NCI-H2227 treated with DMSO at 0.1 percent for 48 hours (cell line): ENCODE results near the gene TMEM115.
A peak's percentile ranks its signal among the peaks of the same experiment; 100 is the strongest.

Experiments
- DNase-seq: peaks from one replicate; lab custom pipeline; 2025; lab: John Stamatoyannopoulos, UW

The TMEM115 gene

GRCh38 chr3:50378024-50378423 lies 18.7 kb upstream of the TMEM115 start:
- no peak for DNase-seq

- no peak for DNase-seq
Observed at GRCh38 chr3:50375258-50375931, 16.1 kb upstream of the TMEM115 start.

- DNase-seq: no peak
Observed at GRCh38 chr3:50374363-50375257, 15.3 kb upstream of the TMEM115 start.

GRCh38 chr3:50373146-50374051 lies 14.1 kb upstream of the TMEM115 start:
- no peak for DNase-seq

GRCh38 chr3:50372349-50372748 lies 13.0 kb upstream of the TMEM115 start:
- DNase-seq: peak; percentile 9

GRCh38 chr3:50371133-50371685 lies 11.9 kb upstream of the TMEM115 start:
- no peak for DNase-seq

GRCh38 chr3:50370594-50370993 lies 11.3 kb upstream of the TMEM115 start:
- DNase-seq: no peak

- DNase-seq: no peak
Observed at GRCh38 chr3:50369012-50369670, 9.8 kb upstream of the TMEM115 start.

- no peak for DNase-seq
Observed at GRCh38 chr3:50365842-50366220, 6.5 kb upstream of the TMEM115 start.

- DNase-seq: peak; percentile 72
Observed at GRCh38 chr3:50365080-50365841, 5.9 kb upstream of the TMEM115 start.

GRCh38 chr3:50364573-50365079 lies 5.3 kb upstream of the TMEM115 start:
- DNase-seq: no peak

GRCh38 chr3:50359760-50360110 lies 414 bp upstream of the TMEM115 start:
- DNase-seq: no peak

- no peak for DNase-seq
Observed at GRCh38 chr3:50358355-50358910, 888 bp downstream of the TMEM115 start.

GRCh38 chr3:50357481-50357880 lies 1.8 kb downstream of the TMEM115 start:
- DNase-seq: no peak

- no peak for DNase-seq
Observed at GRCh38 chr3:50356553-50356952, 2.8 kb downstream of the TMEM115 start.

GRCh38 chr3:50355829-50356552 lies 3.3 kb downstream of the TMEM115 start:
- DNase-seq: no peak

GRCh38 chr3:50354850-50355249 lies 4.5 kb downstream of the TMEM115 start:
- DNase-seq: no peak

GRCh38 chr3:50354186-50354764 lies 5.0 kb downstream of the TMEM115 start:
- DNase-seq: no peak
